ENCODE data around the gene RGL4. TPM values are rescaled to one million over a fixed set of nuclear protein-coding genes. Genes with fewer than 3 reads are reported as not detected.

RGL4 gene
- total and polyA plus RNA-seq, 2 of the 8 experiments (the other 6 are each of a cell fraction or from before 2014, with no cell fraction given): not detected

GRCh38 chr22:23744001-23744400 lies 53.2 kb downstream of the RGL4 start:
- WGBS, 2 experiments (ENCODE audit: extremely low coverage in 1 of 2, insufficient coverage in 1 of 2, insufficient read length in 1 of 2, insufficient replicate concordance in 2 of 2, low coverage in 1 of 2, low lambda C conversion rate in 2 of 2, missing lambda C conversion rate in 1 of 2): 85% methylated on average over 13 of the region's 13 CpGs; no CpG with 5 or more reads in 1 of the 2 experiments
- Histone ChIP-seq H2BK120ac (replicated peaks; ENCODE audit: low read depth, low read length) (no peak overlapping the region), H3K23me2 (ENCODE audit: low read depth, low read length) (no peaks in the 10 kb centered on the region), H3K4ac (replicated peaks; ENCODE audit: insufficient read length, low read depth, low read length) (no peak overlapping the region), H3K79me1 (ENCODE audit: low read depth, low read length) (no peaks in the 10 kb centered on the region), H3K4me1 (replicated peaks in 1 of 4; ENCODE audit: control insufficient read depth in 3 of 4, insufficient read depth in 4 of 4, low read length in 3 of 4) (no peaks in the 10 kb centered on the region), H3K18ac (ENCODE audit: extremely low read depth, low read length) (no peak overlapping the region), H3K4me3 (ENCODE audit: extremely low read depth in 1 of 4, insufficient read depth in 2 of 4, low read depth in 3 of 4, low read length in 4 of 4) (no peak overlapping the region), H4K20me1 (replicated peaks in 1 of 2; ENCODE audit: control insufficient read depth in 1 of 2, insufficient read depth in 2 of 2, low read length in 2 of 2) (peaks cover 0 to 5% of the 10 kb centered on the region in 2 experiments), H3K9ac (replicated peaks in 1 of 4; ENCODE audit: extremely low read depth in 1 of 4, low read depth in 3 of 4, low read length in 3 of 4) (no peak overlapping the region), H3K36me3 (ENCODE audit: control insufficient read depth in 2 of 4, insufficient read depth in 4 of 4, low read length in 3 of 4) (peaks cover 0 to 9% (median 2%) of the 10 kb centered on the region in 4 experiments; a peak in 3 of 8 replicates), H3K4me2 (ENCODE audit: insufficient read depth in 1 of 2, low read depth in 2 of 2, low read length in 2 of 2) (no peak overlapping the region), H3K27me3 (replicated peaks in 1 of 4; ENCODE audit: control insufficient read depth in 3 of 4, extremely low read depth in 1 of 4, insufficient read depth in 3 of 4, low read length in 3 of 4) (no peaks in the 10 kb centered on the region), H2AK5ac (ENCODE audit: low read depth, low read length) (no peak overlapping the region), H3K79me2 (ENCODE audit: control insufficient read depth in 1 of 2, insufficient read depth in 2 of 2, low read length in 2 of 2) (no peaks in the 10 kb centered on the region), H4K5ac (ENCODE audit: insufficient read length, low read depth, low read length) (no peak overlapping the region), H3K9me3 (ENCODE audit: insufficient read depth in 2 of 2, low read depth in 1 of 2, low read length in 1 of 2) (no peaks in the 10 kb centered on the region), H3K56ac (replicated peaks; ENCODE audit: insufficient read length, low read depth, low read length) (no peak overlapping the region), H2AFZ (ENCODE audit: low read length) (no peak overlapping the region), H4K91ac (replicated peaks; ENCODE audit: insufficient read length, low read length) (no peak overlapping the region), H3K23ac (ENCODE audit: insufficient read length) (no peak overlapping the region), H3K14ac (ENCODE audit: insufficient read length) (no peak overlapping the region), H4K8ac (ENCODE audit: extremely low read depth, insufficient read depth, low read length) (no peak overlapping the region), H2BK12ac (ENCODE audit: low read depth, low read length) (no peak overlapping the region), H2BK15ac (ENCODE audit: low read length) (no peak overlapping the region), H2BK5ac (ENCODE audit: low read depth, low read length) (no peak overlapping the region), H3K27ac (ENCODE audit: low read depth, low read length) (no peak overlapping the region), H2BK20ac (ENCODE audit: low read length) (no peak overlapping the region)
- FAIRE-seq (no peak), DNase-seq (ENCODE audit: low read depth in 1 of 2, low spot score in 2 of 2) (no peak)
- ChIA-PET CTCF (ENCODE audit: partially characterized antibody) (interaction anchor here (0.6 to 1.4 kb wide), 7 partner anchors 13 to 1837 kb away, joined by 3 to 4 read pairs (median 3); no protein-coding TSS in a partner anchor), POLR2A (ENCODE audit: partially characterized antibody) (interaction anchor here (1.2 kb wide), 1 partner anchor 27 kb away, joined by 3 read pairs; no protein-coding TSS in a partner anchor)
- TF ChIP-seq GTF2F1 (IDR thresholded peaks at IDR 0.05; ENCODE audit: borderline replicate concordance, low read depth, low read length) (no peak), ATF3 (IDR thresholded peaks at IDR 0.05; ENCODE audit: insufficient read depth, low read depth, low read length) (no peak), CBX8 (IDR thresholded peaks at IDR 0.05; ENCODE audit: borderline replicate concordance, low read depth, low read length) (no peak), E2F6 (IDR thresholded peaks at IDR 0.05) (no peak), SUZ12 (IDR thresholded peaks at IDR 0.05; ENCODE audit: low read length) (no peak), RBBP5 (IDR thresholded peaks at IDR 0.05; ENCODE audit: borderline replicate concordance, low read depth, low read length) (no peak), SP1 (IDR thresholded peaks at IDR 0.05; ENCODE audit: low read depth, low read length) (no peak), CEBPB (IDR thresholded peaks at IDR 0.05; ENCODE audit: low read depth, low read length) (no peak), MAFK (IDR thresholded peaks at IDR 0.05; ENCODE audit: low read depth, low read length) (no peak), NRF1 (IDR thresholded peaks at IDR 0.05; ENCODE audit: low read depth, low read length) (no peak), PHF8 (conservative IDR thresholded peaks at IDR 0.05; ENCODE audit: low read depth, low read length) (no peak), CTBP2 (IDR thresholded peaks at IDR 0.05; ENCODE audit: borderline replicate concordance, insufficient read depth, insufficient read length, low read length) (no peak), SAP30 (IDR thresholded peaks at IDR 0.05; ENCODE audit: insufficient read depth, insufficient replicate concordance, low read length) (no peak)

Data from H1 (cell line).